ENCODE results near the gene SLC44A4. TPM values are rescaled to one million over a fixed set of nuclear protein-coding genes. Genes with fewer than 3 reads are reported as not detected.

The SLC44A4 gene
- total RNA-seq, 1 donor from 2014 or later = 0.32 TPM

GRCh38 chr6:31879143-31879542, 346 bp upstream of the SLC44A4 start:
- Mint-ChIP-seq H3K27ac (no peak overlapping the region), H3K36me3 (peaks cover 25% of the 10 kb centered on the region)

DNA sequence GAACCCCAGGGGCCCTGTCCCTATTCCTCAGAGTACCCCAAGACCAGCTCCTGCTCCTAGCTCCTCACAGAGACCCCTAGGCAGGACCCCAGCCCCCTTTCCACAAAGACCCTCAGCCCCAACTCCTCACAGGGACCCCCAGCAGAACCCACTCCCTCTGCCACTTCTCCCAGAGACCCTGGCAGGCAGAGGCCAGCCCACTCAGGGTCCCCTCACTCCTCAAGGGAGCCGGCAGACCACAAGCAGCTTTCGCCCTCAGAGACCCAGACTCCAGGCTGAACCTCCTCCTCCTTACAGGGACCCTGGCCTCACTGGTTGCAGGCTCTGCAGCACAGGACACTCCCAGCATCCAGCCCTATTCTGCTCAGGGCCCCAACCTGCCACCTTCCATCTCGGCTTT, 575 bp downstream of the SLC44A4 start:
- Mint-ChIP-seq H3K4me3 (no peak overlapping the region), H3K27me3 (ENCODE audit: insufficient read depth, low read depth) (peaks cover 5% of the 10 kb centered on the region), H3K4me1 (no peaks in the 10 kb centered on the region), H3K36me3 (peaks cover 20% of the 10 kb centered on the region), H3K9me3 (no peaks in the 10 kb centered on the region), H3K27ac (no peak overlapping the region)
- no peaks in the 10 kb centered on the region for H3K79me2 ChIP-seq (ENCODE audit: low read depth)
- H3K27ac ChIP-seq = no peak overlapping the region
- no peaks in the 10 kb centered on the region for H3K4me1 ChIP-seq
- H3K4me3 ChIP-seq = no peak overlapping the region
- H3K9me3 ChIP-seq (ENCODE audit: low read depth) = no peaks in the 10 kb centered on the region
- TF ChIP-seq, protein P1, sequence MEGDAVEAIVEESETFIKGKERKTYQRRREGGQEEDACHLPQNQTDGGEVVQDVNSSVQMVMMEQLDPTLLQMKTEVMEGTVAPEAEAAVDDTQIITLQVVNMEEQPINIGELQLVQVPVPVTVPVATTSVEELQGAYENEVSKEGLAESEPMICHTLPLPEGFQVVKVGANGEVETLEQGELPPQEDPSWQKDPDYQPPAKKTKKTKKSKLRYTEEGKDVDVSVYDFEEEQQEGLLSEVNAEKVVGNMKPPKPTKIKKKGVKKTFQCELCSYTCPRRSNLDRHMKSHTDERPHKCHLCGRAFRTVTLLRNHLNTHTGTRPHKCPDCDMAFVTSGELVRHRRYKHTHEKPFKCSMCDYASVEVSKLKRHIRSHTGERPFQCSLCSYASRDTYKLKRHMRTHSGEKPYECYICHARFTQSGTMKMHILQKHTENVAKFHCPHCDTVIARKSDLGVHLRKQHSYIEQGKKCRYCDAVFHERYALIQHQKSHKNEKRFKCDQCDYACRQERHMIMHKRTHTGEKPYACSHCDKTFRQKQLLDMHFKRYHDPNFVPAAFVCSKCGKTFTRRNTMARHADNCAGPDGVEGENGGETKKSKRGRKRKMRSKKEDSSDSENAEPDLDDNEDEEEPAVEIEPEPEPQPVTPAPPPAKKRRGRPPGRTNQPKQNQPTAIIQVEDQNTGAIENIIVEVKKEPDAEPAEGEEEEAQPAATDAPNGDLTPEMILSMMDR (IDR thresholded peaks at IDR 0.05) = no peak
- no peak for TF ChIP-seq EZH2 (IDR thresholded peaks at IDR 0.05)
- TF ChIP-seq EZH2phosphoT487 (IDR thresholded peaks at IDR 0.05) = no peak
- H3K4me2 ChIP-seq = no peak overlapping the region
- H4K20me1 ChIP-seq (ENCODE audit: low read depth) = no peaks in the 10 kb centered on the region
- no peaks in the 10 kb centered on the region for H3K27me3 ChIP-seq
- H3F3A ChIP-seq (ENCODE audit: low read depth) = peaks cover 9% of the 10 kb centered on the region
- no peak for DNase-seq (ENCODE audit: low spot score)
- no peak overlapping the region for H3K9ac ChIP-seq
- H2AFZ ChIP-seq (replicated peaks) = no peak overlapping the region
- H3K36me3 ChIP-seq = no peaks in the 10 kb centered on the region

More at GRCh38 chr6:31879143-31879542, 346 bp upstream of the SLC44A4 start:
- Mint-ChIP-seq H3K4me1 (no peaks in the 10 kb centered on the region), H3K4me3 (no peak overlapping the region), H3K9me3 (no peaks in the 10 kb centered on the region), H3K27me3 (ENCODE audit: insufficient read depth, low read depth) (peaks cover 5% of the 10 kb centered on the region)
- peaks cover 9% of the 10 kb centered on the region for H3F3A ChIP-seq (ENCODE audit: low read depth)
- H3K27ac ChIP-seq = no peak overlapping the region
- no peak overlapping the region for H3K4me3 ChIP-seq
- H3K4me2 ChIP-seq = no peak overlapping the region
- DNase-seq (ENCODE audit: low spot score) = no peak
- no peaks in the 10 kb centered on the region for H3K9me3 ChIP-seq (ENCODE audit: low read depth)
- H3K27me3 ChIP-seq = no peaks in the 10 kb centered on the region
- no peaks in the 10 kb centered on the region for H3K4me1 ChIP-seq
- no peak overlapping the region for H3K9ac ChIP-seq
- no peak for TF ChIP-seq EZH2phosphoT487 (IDR thresholded peaks at IDR 0.05)
- TF ChIP-seq, protein P1 (IDR thresholded peaks at IDR 0.05) = no peak
- no peak for TF ChIP-seq EZH2 (IDR thresholded peaks at IDR 0.05)
- no peaks in the 10 kb centered on the region for H4K20me1 ChIP-seq (ENCODE audit: low read depth)
- no peak overlapping the region for H2AFZ ChIP-seq (replicated peaks)
- no peaks in the 10 kb centered on the region for H3K79me2 ChIP-seq (ENCODE audit: low read depth)
- H3K36me3 ChIP-seq = no peaks in the 10 kb centered on the region

DNA sequence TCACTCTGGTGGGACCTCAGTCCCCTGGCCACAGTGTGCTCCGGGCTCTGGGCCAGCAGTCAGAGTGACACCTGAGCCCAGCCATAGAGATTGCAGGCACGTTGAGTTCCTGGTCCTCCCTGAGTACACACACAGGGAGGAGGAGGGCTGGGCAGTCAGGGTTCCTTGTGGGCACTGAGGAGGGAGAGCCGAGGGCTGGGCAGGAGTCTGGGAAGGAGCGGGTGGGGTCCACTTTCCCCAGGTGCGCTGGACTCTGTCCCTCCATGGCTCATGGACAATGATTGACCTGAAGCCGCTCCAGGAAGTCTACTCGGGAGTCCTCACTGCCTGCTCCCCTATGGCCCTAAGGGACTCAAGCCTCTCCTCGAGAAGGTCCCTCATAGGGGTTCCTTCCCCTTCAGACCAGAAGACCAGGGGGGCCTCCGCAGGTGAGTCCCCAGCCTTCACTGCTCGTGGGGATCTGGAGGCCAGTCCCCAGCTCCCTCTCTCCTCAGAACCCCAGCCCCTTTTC, 1.1 kb downstream of the SLC44A4 start:
- no peak overlapping the region for H3K4me2 ChIP-seq
- no peak overlapping the region for H2AFZ ChIP-seq (replicated peaks)
- Mint-ChIP-seq H3K27ac (no peak overlapping the region), H3K4me3 (no peak overlapping the region), H3K27me3 (ENCODE audit: insufficient read depth, low read depth) (peaks cover 4% of the 10 kb centered on the region), H3K36me3 (peaks cover 20% of the 10 kb centered on the region), H3K9me3 (no peaks in the 10 kb centered on the region), H3K4me1 (no peaks in the 10 kb centered on the region)
- H3K9me3 ChIP-seq (ENCODE audit: low read depth) = no peaks in the 10 kb centered on the region
- peaks cover 9% of the 10 kb centered on the region for H3F3A ChIP-seq (ENCODE audit: low read depth)
- no peaks in the 10 kb centered on the region for H3K36me3 ChIP-seq
- no peak for TF ChIP-seq EZH2 (IDR thresholded peaks at IDR 0.05)
- no peak for TF ChIP-seq EZH2phosphoT487 (IDR thresholded peaks at IDR 0.05)
- TF ChIP-seq, protein P1 (IDR thresholded peaks at IDR 0.05) = no peak
- no peaks in the 10 kb centered on the region for H3K79me2 ChIP-seq (ENCODE audit: low read depth)
- no peaks in the 10 kb centered on the region for H4K20me1 ChIP-seq (ENCODE audit: low read depth)
- H3K9ac ChIP-seq = no peak overlapping the region
- no peak overlapping the region for H3K4me3 ChIP-seq
- H3K27ac ChIP-seq = no peak overlapping the region
- no peak for DNase-seq (ENCODE audit: low spot score)
- H3K4me1 ChIP-seq = no peaks in the 10 kb centered on the region
- H3K27me3 ChIP-seq = no peaks in the 10 kb centered on the region
